IMR-90 (cell line): ENCODE measurements around the gene SLBP. TPM values are rescaled to one million over a fixed set of nuclear protein-coding genes. Genes with fewer than 3 reads are reported as not detected.

Experiments used
- ATAC-seq: fragments of 200-7000 bp; cut with Tn5 transposase; 2 replicates; pipeline ENCODE4 v1.9.1; 2020; ENCODE audit warnings: low read depth, mild to moderate bottlenecking, moderate library complexity
- BruUV-seq: library from RNA; stranded (reverse); fragments of 400-500 nt; replicated peaks from 2 replicates; lab custom pipeline; 2021; lab: Mats Ljungman, UMichigan
- CTCF ChIA-PET: fragments of 300-600 bp; formaldehyde crosslinking; extraction: SDS; loops from one replicate; lab custom pipeline; 2021; ENCODE audit warnings: antibody characterized with exemption; lab: Yijun Ruan, JAX
- POLR2A ChIA-PET: fragments of 300-600 bp; sonication (Branson Sonifier 250); formaldehyde crosslinking; loops from one replicate; lab custom pipeline; 2022; ENCODE audit warnings: antibody characterized with exemption; ENCODE audit not compliant: unreplicated experiment; lab: Charles Lee
- DNase-seq: peaks from one replicate; pipeline ENCODE4 v3.0.0; 2013
- H2AFZ ChIP-seq: replicated peaks from 2 replicates; pipeline ENCODE3; 2013; ENCODE audit warnings: low read length, mild to moderate bottlenecking; ENCODE audit not compliant: poor library complexity
- H2AK5ac ChIP-seq: 2 replicates; pipeline ENCODE4 v1.6.1; 2013; ENCODE audit warnings: low read depth, low read length, inconsistent platforms
- H2AK9ac ChIP-seq: replicated peaks from 2 replicates; pipeline ENCODE3; 2013; ENCODE audit warnings: mild to moderate bottlenecking, low read depth, low read length, moderate library complexity; ENCODE audit not compliant: poor library complexity
- H2BK120ac ChIP-seq: 2 replicates; pipeline ENCODE4 v1.6.1; 2013; ENCODE audit warnings: low read depth, low read length, inconsistent platforms
- H2BK15ac ChIP-seq: 3 replicates; pipeline ENCODE4 v1.6.1; 2013; ENCODE audit warnings: low read depth, low read length, inconsistent platforms
- H2BK20ac ChIP-seq: 2 replicates; pipeline ENCODE4 v1.6.1; 2013; ENCODE audit warnings: low read depth, mild to moderate bottlenecking, inconsistent platforms, low read length, moderate library complexity
- H2BK5ac ChIP-seq: 2 replicates; pipeline ENCODE4 v1.6.1; 2013; ENCODE audit warnings: mild to moderate bottlenecking, low read depth, low read length, inconsistent platforms; ENCODE audit not compliant: poor library complexity, severe bottlenecking
- H3K14ac ChIP-seq: replicated peaks from 2 replicates; pipeline ENCODE4 v1.6.1; 2013; ENCODE audit warnings: low read depth, low read length, inconsistent platforms
- H3K18ac ChIP-seq: 2 replicates; pipeline ENCODE4 v1.6.1; 2013; ENCODE audit warnings: low read depth, low read length, control low read depth
- H3K23ac ChIP-seq: 2 replicates; pipeline ENCODE4 v1.6.1; 2013; ENCODE audit warnings: low read depth, low read length, inconsistent platforms
- H3K27ac ChIP-seq: 2 replicates; pipeline ENCODE4 v1.5.1; 2013; ENCODE audit warnings: mild to moderate bottlenecking, control low read depth, low read length; ENCODE audit not compliant: insufficient read depth
- H3K27me3 ChIP-seq: 2 replicates; pipeline ENCODE4 v1.6.1; 2013; ENCODE audit warnings: low read length; ENCODE audit not compliant: control insufficient read depth, insufficient read depth
- H3K36me3 ChIP-seq: 2 replicates; pipeline ENCODE4 v1.6.1; 2013; ENCODE audit warnings: low read length, mixed read lengths; ENCODE audit not compliant: control insufficient read depth, insufficient read depth
- H3K4ac ChIP-seq: 2 replicates; pipeline ENCODE4 v1.6.1; 2013; ENCODE audit warnings: low read depth, low read length, inconsistent platforms
- H3K4me1 ChIP-seq: 2 replicates; pipeline ENCODE4 v1.6.1; 2013; ENCODE audit warnings: low read length, mixed read lengths; ENCODE audit not compliant: control insufficient read depth, insufficient read depth
- H3K4me2 ChIP-seq: 2 replicates; pipeline ENCODE4 v1.6.1; 2013; ENCODE audit warnings: low read depth, mild to moderate bottlenecking, control low read depth, low read length, moderate library complexity
- H3K4me3 ChIP-seq: 2 replicates; pipeline ENCODE4 v1.5.1; 2013; ENCODE audit warnings: low read depth, mild to moderate bottlenecking, control low read depth, low read length, moderate library complexity; ENCODE audit not compliant: insufficient read depth
- H3K56ac ChIP-seq: 2 replicates; pipeline ENCODE4 v1.6.1; 2013; ENCODE audit warnings: low read length, inconsistent platforms; ENCODE audit not compliant: insufficient read depth; ENCODE audit errors: extremely low read depth
- H3K79me1 ChIP-seq, 2 experiments: 2 replicates each; pipeline ENCODE4 v1.6.1; 2013; ENCODE audit warnings: low read length in 2 of 2, inconsistent platforms in 1 of 2, low read depth in 1 of 2
- H3K9ac ChIP-seq: 2 replicates; pipeline ENCODE4 v1.6.1; 2013; ENCODE audit warnings: low read depth, low read length, control low read depth
- H3K9me1 ChIP-seq: 2 replicates; pipeline ENCODE4 v1.6.1; 2013; ENCODE audit warnings: low read length, inconsistent platforms; ENCODE audit not compliant: insufficient read depth
- H3K9me3 ChIP-seq: 2 replicates; pipeline ENCODE4 v1.6.1; 2013; ENCODE audit warnings: low read length; ENCODE audit not compliant: control insufficient read depth, insufficient read depth
- H4K20me1 ChIP-seq: 2 replicates; pipeline ENCODE4 v1.6.1; 2013; ENCODE audit warnings: low read length, inconsistent platforms; ENCODE audit not compliant: insufficient read depth
- H4K5ac ChIP-seq: 2 replicates; pipeline ENCODE4 v1.6.1; 2013; ENCODE audit warnings: mild to moderate bottlenecking, low read depth, low read length, control low read depth
- H4K8ac ChIP-seq, 2 experiments: 2 replicates each; pipeline ENCODE4 v1.6.1; 2013; ENCODE audit warnings: low read depth in 2 of 2, low read length in 2 of 2, control low read depth in 1 of 2, inconsistent platforms in 1 of 2
- H4K91ac ChIP-seq: 2 replicates; pipeline ENCODE4 v1.6.1; 2013; ENCODE audit warnings: low read depth, low read length, inconsistent platforms; ENCODE audit not compliant: insufficient read depth
- POLR2A ChIP-seq: IDR thresholded peaks from 2 replicates; pipeline ENCODE4 v1.6.1; 2012; ENCODE audit warnings: mild to moderate bottlenecking, low read depth, low read length
- WGBS, 2 experiments: methylation state at CpG; one replicate each; pipeline versions ENCODE4 v1.1.5 to v1.1.7; 2013; ENCODE audit warnings: missing lambda C conversion rate in 2 of 2; ENCODE audit not compliant: insufficient read length in 1 of 2; ENCODE audit errors: extremely low coverage in 2 of 2; 5-methylcytosine and 5-hydroxymethylcytosine counted together
- dilution Hi-C: fragments of 300-500 bp; cut with HindIII; formaldehyde crosslinking; loops from one replicate; pipeline ENCODE4 v1.14.3; 2018; ENCODE audit warnings: low sequenced_read_pairs; ENCODE audit not compliant: unreplicated experiment
- in situ Hi-C: fragments of 300-500 bp; cut with MboI; formaldehyde crosslinking; loops from 3 replicates; pipeline ENCODE4 v1.14.3; 2019; ENCODE audit warnings: low sequenced_read_pairs, inconsistent platforms, mixed read lengths
- intact Hi-C: fragments of 100-400 bp; cut with micrococcal nuclease; formaldehyde crosslinking; loops from 2 replicates; pipeline ENCODE4 v1.10.0; 2022
- polyA plus RNA-seq, 3 experiments: library from polyadenylated mRNA; depleted of rRNA; stranded (reverse); fragments of >200 nt; gene quantifications; 2 replicates each; pipeline ENCODE4 v1.2.3, GENCODE V29; 2012; ENCODE audit warnings: low replicate concordance in 1 of 3
- total RNA-seq: library from RNA; depleted of rRNA; stranded (reverse); fragments of >200 nt; gene quantifications from 2 replicates; pipeline ENCODE4 v1.2.3, GENCODE V29; 2012

SLBP gene
- total and polyA plus RNA-seq, 2 of the 4 experiments (the other 2 are of a cell fraction), result 64.9 to 66.1 TPM

GRCh38 chr4:1753294-1753696 is 41.2 kb upstream of the SLBP start:
- ChIA-PET POLR2A (no interaction called here), CTCF (no interaction called here)
- 87% methylated on average over 6 of the region's 10 CpGs; no CpG with 5 or more reads in 1 of the 2 experiments for whole genome bisulfite sequencing, 2 experiments
- Histone ChIP-seq H3K9me3 (no peaks in the 10 kb centered on the region), H3K9ac (no peak overlapping the region), H2AK5ac (no peak overlapping the region), H3K4me2 (no peak overlapping the region), H2BK15ac (no peak overlapping the region), H3K18ac (no peak overlapping the region), H4K5ac (no peak overlapping the region), H3K14ac (no peak overlapping the region), H3K27ac (no peak overlapping the region), H3K27me3 (no peaks in the 10 kb centered on the region; the same call in 1 of the 2 replicates), H4K8ac (no peak overlapping the region), H3K23ac (no peak overlapping the region), H2AFZ (no peak overlapping the region), H2BK20ac (no peak overlapping the region), H2AK9ac (no peak overlapping the region), H2BK5ac (no peak overlapping the region), H3K9me1 (no peaks in the 10 kb centered on the region), H3K79me1 (no peaks in the 10 kb centered on the region), H4K91ac (no peak overlapping the region), H4K20me1 (no peaks in the 10 kb centered on the region), H3K4me1 (no peaks in the 10 kb centered on the region), H2BK120ac (no peak overlapping the region), H3K36me3 (no peaks in the 10 kb centered on the region), H3K56ac (no peak overlapping the region), H3K4me3 (no peak overlapping the region), H3K4ac (no peak overlapping the region)
- intact Hi-C loops, result no loop called here
- no TSS peak for BruUV-seq
- ATAC-seq (no peak), DNase-seq (no peak)
- dilution Hi-C loops, result no loop called here
- in situ Hi-C loops, result no loop called here
- no peak for TF ChIP-seq POLR2A
